ENCODE data around the gene ZSWIM9. TPM values are rescaled to one million over a fixed set of nuclear protein-coding genes. Genes with fewer than 3 reads are reported as not detected.

ZSWIM9 gene
- total RNA-seq, 1 experiment from 2014 or later: 6.8 TPM

- intact Hi-C loops (cut with micrococcal nuclease; ENCODE audit: unreplicated experiment): no loop called here
- Histone ChIP-seq H3K9me3 (ENCODE audit: control insufficient read depth, insufficient read depth, low read depth, low read length) (no peaks in the 10 kb centered on the region), H3K4me1 (ENCODE audit: control insufficient read depth, insufficient read depth, low read length) (0 out of 2 replicates have a peak, but pooled peaks cover 2% of the 10 kb centered on the region), H3K36me3 (ENCODE audit: control insufficient read depth, insufficient read depth, low read length) (no peaks in the 10 kb centered on the region), H3K27me3 (ENCODE audit: control insufficient read depth, insufficient read depth, low read length) (no peaks in the 10 kb centered on the region), H3K27ac (ENCODE audit: low read length) (no peak overlapping the region), H3K4me3 (ENCODE audit: low read depth in 2 of 2, low read length in 2 of 2) (no peak overlapping the region)
- no peak for DNase-seq (ENCODE audit: low read depth, low spot score)
- ChIA-PET CTCF (no interaction called here), POLR2A (no interaction called here)
- no peak for ATAC-seq
- no peak for TF ChIP-seq TCF7L2 (IDR thresholded peaks at IDR 0.05; ENCODE audit: low read depth, low read length)
- TF ChIP-seq CTCF (IDR thresholded peaks at IDR 0.05): no peak
- no peak for TF ChIP-seq POLR2AphosphoS5 (IDR thresholded peaks at IDR 0.05; ENCODE audit: low read depth, low read length)
- no peak for TF ChIP-seq SIN3A (IDR thresholded peaks at IDR 0.05; ENCODE audit: borderline replicate concordance, insufficient read depth, low read depth, low read length)
- no peak for TF ChIP-seq REST (IDR thresholded peaks at IDR 0.05; ENCODE audit: insufficient read depth in 1 of 2, low read depth in 2 of 2, low read length in 1 of 2)
- in situ Hi-C loops (cut with HindIII; ENCODE audit: low pct_unique_long_range_greater_than_20kb, low sequenced_read_pairs): no loop called here
- BruUV-seq (replicated peaks): no TSS peak
These were observed 20.4 kb downstream of the ZSWIM9 start for GRCh38 chr19:48190885-48191284.

GRCh38 chr19:48192750-48193149 is 22.3 kb downstream of the ZSWIM9 start:
- Histone ChIP-seq H3K36me3 (ENCODE audit: control insufficient read depth, insufficient read depth, low read length) (no peaks in the 10 kb centered on the region), H3K4me3 (ENCODE audit: low read depth in 2 of 2, low read length in 2 of 2) (no peak overlapping the region), H3K9me3 (ENCODE audit: control insufficient read depth, insufficient read depth, low read depth, low read length) (no peaks in the 10 kb centered on the region), H3K27me3 (ENCODE audit: control insufficient read depth, insufficient read depth, low read length) (no peaks in the 10 kb centered on the region), H3K4me1 (ENCODE audit: control insufficient read depth, insufficient read depth, low read length) (no peaks in the 10 kb centered on the region), H3K27ac (ENCODE audit: low read length) (no peak overlapping the region)
- DNase-seq (ENCODE audit: low read depth, low spot score) (no peak), ATAC-seq (no peak)
- ChIA-PET POLR2A (no interaction called here), CTCF (no interaction called here)
- TF ChIP-seq REST (IDR thresholded peaks at IDR 0.05; ENCODE audit: insufficient read depth in 1 of 2, low read depth in 2 of 2, low read length in 1 of 2) (no peak), TCF7L2 (IDR thresholded peaks at IDR 0.05; ENCODE audit: low read depth, low read length) (no peak), SIN3A (IDR thresholded peaks at IDR 0.05; ENCODE audit: borderline replicate concordance, insufficient read depth, low read depth, low read length) (no peak), CTCF (IDR thresholded peaks at IDR 0.05) (no peak)
- BruUV-seq (replicated peaks): no TSS peak
- intact Hi-C loops (cut with micrococcal nuclease; ENCODE audit: unreplicated experiment) (no loop called here), in situ Hi-C loops (cut with HindIII; ENCODE audit: low pct_unique_long_range_greater_than_20kb, low sequenced_read_pairs) (no loop called here)
